KBM-7 (cell line): Measurements from ENCODE around the gene OTUB2.

Experiments
- DNase-seq: peaks from one replicate; pipeline ENCODE4 v3.0.0-alpha.2; 2015
- in situ Hi-C: fragments of 300-500 bp; cut with MboI; formaldehyde crosslinking; loops from 2 replicates; pipeline ENCODE4 v1.14.3; 2020; ENCODE audit warnings: low sequenced_read_pairs, low pct_unique_long_range_greater_than_20kb, mixed read lengths

The OTUB2 gene

DNA sequence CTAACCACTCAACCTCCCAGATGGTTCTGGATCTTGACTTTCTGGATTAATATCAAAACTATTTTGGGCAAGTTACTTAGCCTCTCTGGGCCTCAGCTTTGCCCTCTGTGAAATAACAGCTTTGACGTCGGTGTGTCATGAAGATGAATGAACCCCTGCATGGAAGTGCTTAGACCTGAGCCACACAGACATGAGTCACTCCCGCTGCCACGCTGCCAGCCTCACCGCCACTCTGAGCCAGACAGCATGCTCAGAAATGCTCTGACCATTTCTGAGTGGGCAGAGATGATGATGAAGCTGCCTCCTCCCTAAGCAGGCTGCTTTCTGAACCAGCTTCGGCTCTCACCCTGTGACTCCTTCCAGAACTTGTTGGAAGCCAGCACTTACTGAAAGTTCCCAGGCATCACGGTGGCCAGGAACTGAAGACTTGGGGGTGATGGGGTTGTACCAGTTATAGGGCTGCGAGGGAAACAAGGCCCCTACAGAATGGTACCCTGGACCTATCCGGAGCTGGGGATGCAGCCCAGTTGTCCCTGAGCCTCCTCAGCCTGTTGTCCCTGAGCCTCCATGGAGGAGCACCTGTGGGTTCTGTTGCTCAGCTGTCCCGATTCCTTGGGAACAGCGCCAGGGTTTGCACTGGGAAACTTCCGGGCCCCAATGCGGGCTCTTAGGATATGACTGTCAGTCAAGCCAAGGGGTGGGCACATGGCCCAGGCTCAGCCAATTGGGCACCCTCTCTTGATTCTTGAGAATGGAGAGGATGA lies 31.0 kb upstream of the OTUB2 start:
- in situ Hi-C loops = loop anchor here (10.0 kb wide), 1 partner anchor 60 kb away; no protein-coding TSS in a partner anchor

DNA sequence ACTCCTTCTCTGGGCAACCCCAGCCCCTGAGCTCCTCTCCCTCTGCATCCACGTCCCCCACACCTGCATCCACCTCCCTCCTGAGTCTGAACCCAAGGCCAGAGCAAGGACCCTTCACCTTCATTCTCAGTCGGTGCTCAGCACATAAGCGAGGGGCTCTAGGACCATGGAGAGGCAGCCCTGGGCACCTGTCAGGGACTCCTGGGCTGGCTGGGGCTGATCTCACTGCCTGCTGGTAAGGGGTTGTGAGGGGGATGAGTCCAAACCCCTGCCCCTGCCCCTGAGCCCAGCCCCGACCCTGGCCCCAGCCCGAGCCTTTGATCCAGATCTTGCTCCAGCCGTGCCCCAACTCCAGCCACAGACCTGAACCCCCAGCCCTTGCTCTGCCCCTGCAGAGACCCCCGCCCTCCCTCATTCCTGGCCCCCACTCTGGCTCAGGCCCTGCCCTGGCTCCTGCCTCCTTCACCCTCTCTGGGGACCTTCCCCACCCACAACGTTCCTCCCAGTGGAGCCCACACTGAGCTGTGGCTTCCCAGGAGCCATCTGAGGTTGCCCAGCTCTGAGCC lies 29.9 kb upstream of the OTUB2 start:
- DNase-seq = no peak
- in situ Hi-C loops = loop anchor here (10.0 kb wide), 1 partner anchor 61 kb away; no protein-coding TSS in a partner anchor

More for the DNA sequence above, 31.0 kb upstream of the OTUB2 start:
- no peak for DNase-seq

DNA sequence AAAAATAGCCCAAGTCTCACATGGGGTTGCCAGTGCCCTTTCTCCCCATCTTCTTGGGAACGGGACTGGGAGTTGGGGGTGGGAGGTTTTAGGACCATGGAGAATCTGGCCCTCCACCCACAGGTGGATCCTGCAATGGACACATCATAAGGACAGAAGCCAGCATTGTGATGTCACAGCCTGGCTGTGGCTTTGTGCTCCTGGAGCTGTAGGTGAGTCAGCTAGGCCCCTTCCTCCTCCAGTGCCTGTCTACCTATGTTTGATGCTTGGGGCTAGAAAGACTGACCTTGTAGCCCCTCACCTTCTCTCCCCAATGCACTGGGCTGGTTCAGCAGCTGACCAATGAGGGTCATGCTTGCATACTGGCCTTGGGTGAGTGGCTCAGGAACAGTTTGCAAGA lies 29.1 kb upstream of the OTUB2 start, which contains the start of gene CCDC197:
CCDC197 (plus strand) TSS at position 220 of the 400 bp plus-strand sequence. CDS start 831 bp downstream, outside the sequence.
- in situ Hi-C loops = loop anchor here (10.0 kb wide), 1 partner anchor 62 kb away; no protein-coding TSS in a partner anchor
- DNase-seq = no peak

DNA sequence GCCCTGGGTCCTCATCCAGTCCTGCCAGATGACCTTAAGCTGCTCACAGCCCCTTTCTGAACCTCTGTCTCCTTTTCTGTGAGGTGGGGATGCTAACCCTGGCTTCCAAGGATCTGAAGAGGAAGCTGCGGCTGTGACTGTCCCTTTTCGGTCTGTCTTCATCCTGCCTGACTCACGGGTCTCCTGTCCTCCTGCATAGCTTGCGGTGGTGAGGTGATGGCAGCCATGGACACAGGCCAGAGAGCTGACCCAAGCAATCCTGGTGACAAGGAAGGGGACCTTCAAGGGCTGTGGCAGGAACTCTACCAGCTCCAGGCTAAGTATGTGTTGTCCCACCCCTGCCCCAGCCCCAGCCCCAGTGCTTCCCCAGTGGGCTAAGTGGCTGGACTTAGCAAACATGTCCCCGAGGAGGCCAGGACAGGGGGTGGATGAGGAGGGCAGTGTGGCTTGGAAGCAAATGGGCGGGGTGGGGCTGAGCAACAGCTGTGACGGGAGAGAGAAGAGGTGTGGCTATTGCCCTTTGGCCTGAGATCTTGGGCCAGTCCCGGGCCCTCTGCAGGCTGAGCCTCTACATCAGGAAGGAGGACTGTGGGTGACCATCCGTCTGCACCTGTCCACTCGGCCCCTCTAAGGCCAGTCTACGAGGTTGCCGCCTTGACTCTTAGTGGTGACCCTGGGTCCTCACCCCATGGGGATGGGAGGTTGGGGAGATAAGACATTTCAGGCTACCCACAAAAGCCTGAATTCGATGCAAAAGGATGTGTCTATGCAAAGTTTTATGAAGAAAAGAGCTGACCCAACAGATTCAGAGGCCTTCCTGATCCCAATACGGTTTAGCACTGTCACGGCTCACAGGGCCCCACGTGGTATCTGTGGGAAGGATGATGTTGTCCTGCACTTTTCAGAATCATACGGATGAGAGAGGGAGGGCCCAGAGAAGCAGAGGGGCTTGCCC lies 27.9 kb upstream of the OTUB2 start:
- in situ Hi-C loops = loop anchor here (10.0 kb wide), 1 partner anchor 63 kb away; no protein-coding TSS in a partner anchor
- DNase-seq = no peak

DNA sequence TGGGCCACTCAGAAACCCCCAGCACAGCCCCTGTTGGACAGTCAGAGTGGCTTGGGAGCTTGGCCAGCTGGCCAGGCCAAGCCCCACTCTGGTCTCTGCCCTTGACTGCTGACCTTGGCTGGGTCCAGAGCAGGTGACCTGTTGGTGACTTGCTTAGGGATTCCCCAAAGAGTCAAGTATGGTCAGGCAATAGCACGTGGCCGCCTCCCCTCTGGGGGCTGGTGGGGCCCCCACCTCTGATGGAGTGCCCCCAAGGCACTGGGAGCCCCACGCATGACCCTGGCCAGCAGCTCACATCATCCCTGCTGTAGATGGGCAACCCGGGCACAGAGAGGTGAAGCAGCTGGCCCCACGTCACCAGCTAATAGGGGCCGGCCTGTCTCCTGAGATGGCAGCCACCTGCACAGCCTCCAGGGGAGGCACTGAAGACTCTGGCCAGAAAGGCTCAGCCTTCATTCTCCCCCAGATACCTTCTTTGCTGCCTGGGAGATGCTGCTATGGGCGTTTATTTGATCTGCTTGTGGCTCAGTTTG lies 27.2 kb upstream of the OTUB2 start:
- in situ Hi-C loops = loop anchor here (10.0 kb wide), 1 partner anchor 64 kb away; no protein-coding TSS in a partner anchor
- DNase-seq = no peak

DNA sequence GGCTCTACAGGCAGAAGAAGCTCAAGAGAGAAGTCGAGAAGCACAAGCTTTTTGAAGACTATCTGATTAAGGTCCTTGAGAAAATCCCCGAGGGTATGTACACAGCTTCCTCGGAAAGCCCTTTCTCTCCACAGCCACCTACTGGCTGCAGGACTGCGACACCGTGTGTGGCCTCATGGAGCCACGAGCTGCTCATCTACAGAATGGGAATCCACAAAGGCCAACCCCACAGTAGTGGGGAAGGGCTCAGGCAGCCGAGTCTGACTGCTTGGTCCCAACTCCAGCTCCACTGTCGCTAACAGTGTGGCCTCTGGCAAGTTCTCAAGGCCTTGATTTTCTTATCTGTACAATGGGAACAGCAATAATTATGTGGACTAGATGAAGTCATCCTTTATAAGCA lies 26.6 kb upstream of the OTUB2 start:
- no peak for DNase-seq
- in situ Hi-C loops = loop anchor here (10.0 kb wide), 1 partner anchor 65 kb away; no protein-coding TSS in a partner anchor

DNA sequence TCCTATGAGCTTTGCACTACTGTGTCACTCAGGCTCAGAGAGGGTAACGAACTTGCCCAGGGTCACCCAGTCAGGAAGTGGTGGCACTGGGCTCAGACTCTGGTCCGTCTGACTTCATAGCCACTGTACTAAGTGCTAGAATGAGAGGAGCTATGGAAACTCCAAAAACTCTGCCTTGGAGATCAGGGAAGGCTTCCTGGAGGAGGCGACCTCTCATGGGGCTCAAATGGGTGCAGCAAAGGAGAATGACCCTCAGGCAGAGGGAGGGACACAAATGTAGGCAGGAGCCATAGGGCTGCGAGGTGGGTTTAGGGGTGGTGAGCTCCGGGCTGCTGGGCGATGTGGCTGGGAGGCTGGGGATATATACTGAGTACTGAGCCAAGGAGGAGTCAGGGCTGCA lies 25.9 kb upstream of the OTUB2 start:
- in situ Hi-C loops = no loop called here
- DNase-seq = no peak

DNA sequence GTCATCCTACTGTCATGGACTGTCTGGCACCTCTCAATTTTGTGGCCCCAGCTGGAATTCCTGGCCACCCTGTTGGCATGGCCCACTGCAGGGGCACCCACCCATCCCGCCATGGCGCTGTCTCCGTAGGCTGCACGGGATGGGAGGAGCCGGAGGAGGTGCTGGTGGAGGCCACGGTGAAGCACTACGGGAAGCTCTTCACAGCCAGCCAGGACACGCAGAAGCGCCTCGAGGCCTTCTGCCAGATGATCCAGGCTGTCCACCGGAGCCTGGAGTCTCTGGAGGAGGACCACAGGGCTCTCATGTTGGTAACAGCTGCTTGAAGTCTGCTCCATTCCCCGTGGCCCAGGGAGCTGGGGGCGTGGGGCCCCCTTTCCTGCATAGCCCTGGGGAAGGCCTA lies 25.1 kb upstream of the OTUB2 start:
- no peak for DNase-seq
- in situ Hi-C loops = no loop called here

DNA sequence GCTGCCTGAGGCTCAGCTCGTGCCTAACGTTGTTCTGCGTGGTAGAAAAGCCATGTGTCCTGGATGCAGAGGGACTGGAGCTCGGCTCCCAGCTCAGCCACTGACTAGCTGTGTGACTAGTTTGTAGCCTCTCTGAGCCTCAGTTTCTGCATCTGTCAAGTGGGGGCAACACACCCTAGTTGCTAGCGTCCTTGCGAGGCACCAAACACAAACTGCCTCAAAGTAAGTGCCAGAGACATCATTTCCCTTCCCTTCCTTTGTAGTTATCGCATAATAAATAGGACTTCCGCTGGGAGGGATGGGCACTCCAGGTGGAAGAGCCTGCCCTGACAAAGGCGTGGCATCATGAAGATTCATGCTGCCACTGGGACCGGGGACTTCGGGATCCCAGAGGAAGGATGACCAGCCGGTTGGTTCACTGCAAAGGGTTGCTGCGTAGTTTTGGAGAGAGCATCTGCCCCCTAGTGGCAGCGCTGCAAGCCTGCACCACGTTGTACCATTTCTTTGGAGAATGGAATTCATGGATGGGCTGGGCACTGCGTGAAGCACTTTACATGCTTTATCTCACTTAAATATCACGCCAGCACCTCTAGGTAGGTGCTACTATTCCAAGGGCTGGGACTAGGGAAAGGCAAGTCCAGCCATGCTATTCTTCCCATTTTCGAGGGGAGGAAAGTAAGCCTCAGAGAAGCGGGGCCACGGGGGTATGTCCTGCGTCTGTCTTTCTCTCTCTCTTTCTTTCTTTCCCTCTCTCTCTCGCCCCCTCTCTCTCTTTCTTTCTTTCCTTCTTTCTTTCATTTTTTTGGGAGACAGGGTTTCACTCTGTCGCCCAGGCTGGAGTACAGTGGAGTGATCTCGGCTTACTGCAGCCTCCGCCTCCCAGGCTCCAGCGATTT lies 24.4 kb upstream of the OTUB2 start:
- peak; percentile 60 for DNase-seq
- in situ Hi-C loops = no loop called here

DNA sequence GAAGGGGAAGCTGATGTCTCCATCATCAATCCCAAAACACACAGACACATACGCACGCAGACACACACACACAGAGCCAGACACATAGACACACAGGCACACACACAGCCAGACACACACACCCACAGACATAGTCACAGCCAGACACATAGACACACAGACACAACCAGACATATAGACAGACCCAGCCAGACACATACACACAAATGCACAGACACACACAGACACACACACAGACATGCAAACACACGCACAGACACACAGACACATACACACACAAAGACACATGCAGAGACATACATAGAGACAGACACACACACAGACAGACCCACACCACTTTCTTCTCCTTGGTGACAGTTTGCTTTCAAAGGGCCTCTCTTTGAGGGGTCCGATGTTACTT lies 22.7 kb upstream of the OTUB2 start:
- DNase-seq = no peak
- in situ Hi-C loops = no loop called here

DNA sequence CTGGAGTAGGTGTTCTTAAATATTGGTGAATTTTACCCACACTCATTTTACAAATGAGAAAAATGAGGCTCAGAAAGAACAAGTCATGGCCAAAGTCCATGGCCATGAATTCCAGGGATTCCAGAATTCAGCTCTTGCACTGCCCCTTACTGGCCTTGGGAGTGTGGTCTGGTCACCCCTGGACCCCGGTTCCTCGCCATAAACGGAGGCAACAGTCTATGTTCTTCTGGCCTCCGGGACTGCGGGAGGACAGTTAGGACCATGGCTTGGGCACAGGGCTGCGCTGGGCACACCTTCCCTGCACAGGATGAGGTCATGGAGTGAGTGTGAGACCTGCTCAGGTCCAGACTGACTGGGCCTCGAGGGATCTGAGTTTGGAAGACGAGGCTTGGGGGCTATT lies 22.1 kb upstream of the OTUB2 start:
- no peak for DNase-seq
- in situ Hi-C loops = no loop called here

DNA sequence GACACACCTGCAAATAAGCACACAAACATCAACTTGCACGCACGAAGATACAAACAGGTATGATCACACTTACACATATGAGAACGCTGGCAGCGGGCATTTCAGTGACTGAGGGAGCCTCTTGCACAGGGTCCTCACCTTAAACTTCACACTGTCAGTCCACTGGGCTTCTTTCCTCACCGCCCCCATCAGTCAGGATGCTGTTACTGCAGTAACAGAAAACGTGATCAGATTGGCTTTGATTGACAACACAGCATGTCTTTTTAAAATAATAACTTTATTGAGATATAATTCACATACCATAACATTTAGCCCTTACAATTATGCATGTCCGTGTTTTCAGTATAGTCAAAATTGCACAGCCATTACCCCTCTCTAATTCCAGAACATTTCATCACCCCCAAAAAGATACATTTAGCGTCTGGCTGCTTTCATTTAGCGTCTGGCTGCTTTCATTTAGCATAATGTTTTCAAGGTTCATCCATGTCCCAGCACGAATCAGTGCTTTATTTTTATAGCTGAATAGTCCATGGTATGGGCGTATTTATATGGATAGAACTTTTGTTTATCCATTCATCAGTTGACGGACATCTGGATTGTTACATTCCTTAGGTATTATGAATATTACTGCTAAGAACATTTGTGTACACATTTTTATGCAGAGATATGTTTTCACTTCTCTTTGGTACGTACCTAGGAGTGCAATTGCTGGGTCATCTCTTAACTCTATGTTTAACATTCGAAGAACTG lies 20.6 kb upstream of the OTUB2 start:
- DNase-seq = no peak
- in situ Hi-C loops = no loop called here

DNA sequence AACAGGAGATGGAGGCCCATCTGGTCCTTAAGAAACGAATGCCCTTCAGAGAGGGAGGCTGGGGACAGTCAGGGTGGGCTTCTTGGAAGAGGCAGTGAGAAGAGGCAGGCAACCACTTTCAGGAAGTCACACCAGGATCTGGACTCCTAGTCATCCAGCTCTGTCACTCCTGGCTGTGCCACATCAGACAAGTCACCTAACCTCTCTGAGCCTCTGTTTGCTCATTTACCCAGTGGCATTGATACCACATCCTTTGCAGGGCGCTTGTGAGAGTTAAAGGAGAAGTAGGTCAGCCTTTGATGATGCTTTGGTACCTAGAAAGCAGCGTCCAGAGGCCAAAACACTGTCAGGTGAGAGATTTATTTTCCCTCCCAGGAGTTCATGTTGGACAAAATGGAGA lies 17.9 kb upstream of the OTUB2 start:
- in situ Hi-C loops = no loop called here
- DNase-seq = no peak

DNA sequence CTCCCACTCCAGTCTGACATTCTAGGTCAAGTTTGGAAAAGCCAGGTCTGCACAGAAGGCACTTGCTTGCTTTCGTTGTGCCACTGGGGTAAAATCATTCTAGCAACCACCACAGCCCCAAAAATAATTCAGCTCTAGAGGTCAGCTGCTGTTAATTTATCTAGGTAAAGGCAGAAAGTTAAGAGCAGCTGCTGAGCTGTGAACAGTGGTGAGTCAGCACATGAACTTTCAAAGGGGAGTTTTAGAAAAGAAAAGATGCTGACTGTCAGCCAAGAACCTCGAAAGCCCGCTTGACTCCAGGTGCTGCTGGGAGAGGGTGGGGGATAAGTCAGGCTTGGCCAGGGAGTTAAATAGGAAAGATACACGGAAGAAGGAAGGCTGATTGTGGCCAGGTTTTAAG lies 16.4 kb upstream of the OTUB2 start:
- no peak for DNase-seq
- in situ Hi-C loops = no loop called here

DNA sequence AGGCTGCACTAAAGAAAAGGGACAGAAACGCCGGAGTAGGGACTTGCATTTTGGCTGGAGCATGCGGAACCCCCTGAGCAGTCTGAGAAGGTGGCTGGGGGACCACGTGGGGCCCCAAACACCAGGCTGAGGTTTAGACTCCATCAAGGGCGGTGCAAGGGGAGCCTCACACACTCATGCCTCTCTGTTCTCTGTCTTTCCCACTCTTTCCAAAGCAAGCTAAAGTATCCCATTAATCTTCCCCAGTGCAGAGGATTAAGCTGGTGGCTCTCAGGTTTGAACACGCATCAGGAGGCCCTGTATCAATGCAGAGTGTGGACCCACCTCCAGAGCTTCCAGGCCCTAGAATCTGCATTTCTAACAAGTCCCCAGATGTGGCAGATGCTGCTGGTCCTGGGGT lies 15.5 kb upstream of the OTUB2 start:
- in situ Hi-C loops = no loop called here
- no peak for DNase-seq

DNA sequence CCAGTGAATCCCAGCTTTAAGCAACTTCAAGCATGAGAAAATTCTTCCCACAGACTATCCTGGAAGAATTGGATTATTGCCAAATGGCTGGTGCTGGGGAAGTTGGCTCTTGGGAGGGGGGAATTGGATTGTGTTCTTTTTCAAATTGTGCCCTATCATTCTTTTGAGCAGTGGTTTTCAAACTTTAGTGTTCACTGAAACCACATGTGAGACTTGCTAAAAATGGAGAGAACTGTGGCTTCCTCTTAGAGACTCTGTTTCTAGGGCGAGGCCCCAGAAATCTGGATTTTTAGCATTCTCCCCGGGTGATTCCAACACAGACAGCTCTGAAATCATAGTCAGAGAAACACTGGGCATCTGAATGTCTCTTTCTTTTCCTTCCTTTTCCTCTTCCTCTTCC lies 14.3 kb upstream of the OTUB2 start:
- DNase-seq = no peak
- in situ Hi-C loops = no loop called here

DNA sequence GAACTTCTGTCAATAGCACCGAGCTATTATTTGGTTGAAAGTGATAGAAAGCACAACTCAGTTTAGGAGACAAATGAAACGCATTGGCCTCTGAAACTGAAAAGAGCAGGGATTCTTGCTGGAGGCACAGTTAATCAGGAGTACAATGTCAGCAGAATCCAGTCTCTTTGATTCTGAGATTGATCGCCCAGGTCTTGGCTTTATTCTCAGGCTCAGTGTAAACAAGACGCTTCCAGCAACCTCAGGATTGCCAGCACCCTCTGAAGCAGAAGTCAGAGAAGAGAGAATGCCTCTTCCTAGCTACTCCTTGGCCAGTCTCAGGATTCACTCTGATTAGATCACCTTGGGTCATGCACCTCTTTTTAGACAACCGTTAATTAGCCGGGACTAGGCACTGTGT lies 11.8 kb upstream of the OTUB2 start:
- in situ Hi-C loops = no loop called here
- DNase-seq = no peak

DNA sequence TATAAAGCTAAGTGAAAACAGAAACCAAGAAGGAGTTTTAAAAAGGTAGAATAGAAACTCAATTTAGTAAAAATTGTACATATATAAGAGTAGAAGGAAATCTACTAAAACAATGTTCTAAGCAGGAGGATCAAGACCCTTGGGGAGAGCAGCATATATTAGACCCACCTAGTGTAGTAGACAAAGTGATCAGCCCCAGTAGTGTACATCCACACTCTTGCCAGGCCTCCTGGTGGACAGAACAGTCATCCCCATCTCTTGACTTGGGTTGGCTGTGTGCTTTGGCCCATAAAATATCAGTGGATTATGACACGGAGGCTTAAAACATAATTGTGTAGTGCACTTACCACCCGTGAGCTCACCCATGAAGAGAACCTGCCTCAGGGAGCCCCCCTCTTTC lies 10.9 kb upstream of the OTUB2 start:
- in situ Hi-C loops = no loop called here
- DNase-seq = no peak
